Smooth muscle cell (in vitro differentiated cells): ENCODE data around the gene PNLIP. TPM values are rescaled to one million over a fixed set of nuclear protein-coding genes. Genes with fewer than 3 reads are reported as not detected.

Source experiments
- DNase-seq: peaks from one replicate; lab custom pipeline; 2025; ENCODE audit not compliant: unreplicated experiment; lab: John Stamatoyannopoulos, UW
- H2AFZ ChIP-seq: fragments of 200-600 bp; sonication (generic); 2 replicates; pipeline ENCODE4 v1.6.0; 2016; ENCODE audit warnings: antibody characterized with exemption, low read depth, mild to moderate bottlenecking
- H3F3A ChIP-seq: fragments of 200-600 bp; sonication (generic); 2 replicates; pipeline ENCODE4 v1.6.0; 2017; ENCODE audit warnings: antibody characterized with exemption, low read depth
- H3K27ac ChIP-seq: fragments of 200-600 bp; sonication (generic); 2 replicates; pipeline ENCODE4 v1.5.1; 2016; ENCODE audit warnings: low read depth, mild to moderate bottlenecking
- H3K27me3 ChIP-seq: fragments of 200-600 bp; sonication (generic); 2 replicates; pipeline ENCODE4 v1.6.1; 2016; ENCODE audit warnings: low read depth, mild to moderate bottlenecking
- H3K36me3 ChIP-seq: fragments of 200-600 bp; sonication (generic); 2 replicates; pipeline ENCODE4 v1.5.1; 2016; ENCODE audit warnings: low read depth
- H3K4me1 ChIP-seq: fragments of 200-600 bp; sonication (generic); 2 replicates; pipeline ENCODE4 v1.5.1; 2016; ENCODE audit warnings: low read depth
- H3K4me2 ChIP-seq: fragments of 200-600 bp; sonication (generic); 2 replicates; pipeline ENCODE4 v1.6.0; 2016; ENCODE audit warnings: mild to moderate bottlenecking
- H3K4me3 ChIP-seq: fragments of 200-600 bp; sonication (generic); 2 replicates; pipeline ENCODE4 v1.5.1; 2016; ENCODE audit warnings: mild to moderate bottlenecking
- H3K79me2 ChIP-seq: fragments of 200-600 bp; sonication (generic); 2 replicates; pipeline ENCODE4 v1.6.0; 2016; ENCODE audit warnings: low read depth, mild to moderate bottlenecking
- H3K9ac ChIP-seq: fragments of 200-600 bp; sonication (generic); 2 replicates; pipeline ENCODE4 v1.6.0; 2016; ENCODE audit warnings: low read depth
- H3K9me3 ChIP-seq: fragments of 200-600 bp; sonication (generic); replicated peaks from 2 replicates; pipeline ENCODE4 v1.5.1; 2016; ENCODE audit warnings: low read depth
- H4K20me1 ChIP-seq: fragments of 200-600 bp; sonication (generic); 2 replicates; pipeline ENCODE4 v1.6.0; 2016; ENCODE audit warnings: low read depth
- WGBS: methylation state at CpG from one replicate; pipeline ENCODE4 v1.1.7; 2016; ENCODE audit warnings: low lambda C conversion rate; 5-methylcytosine and 5-hydroxymethylcytosine counted together
- polyA plus RNA-seq: library from polyadenylated mRNA; unstranded; fragments of >200 nt; fragmentation: Nextera tagmentation; extraction: Ambion mirVana; gene quantifications from 2 replicates; pipeline ENCODE4 v1.2.1, GENCODE V29; 2016
- total RNA-seq: library from RNA; depleted of rRNA; stranded (reverse); fragments of >200 nt; gene quantifications from 2 replicates; pipeline ENCODE4 v1.2.3, GENCODE V29; 2014
- TF ChIP-seq, protein P1 (sequence below): fragments of 200-600 bp; sonication (generic); IDR thresholded peaks from 2 replicates; pipeline ENCODE4 v1.5.1; 2017; ENCODE audit warnings: borderline replicate concordance, mild to moderate bottlenecking, antibody characterized with exemption; ENCODE audit not compliant: insufficient read depth, poor library complexity, severe bottlenecking

The PNLIP gene
- total and polyA plus RNA-seq, 2 experiments from 2014 or later = not detected

DNA sequence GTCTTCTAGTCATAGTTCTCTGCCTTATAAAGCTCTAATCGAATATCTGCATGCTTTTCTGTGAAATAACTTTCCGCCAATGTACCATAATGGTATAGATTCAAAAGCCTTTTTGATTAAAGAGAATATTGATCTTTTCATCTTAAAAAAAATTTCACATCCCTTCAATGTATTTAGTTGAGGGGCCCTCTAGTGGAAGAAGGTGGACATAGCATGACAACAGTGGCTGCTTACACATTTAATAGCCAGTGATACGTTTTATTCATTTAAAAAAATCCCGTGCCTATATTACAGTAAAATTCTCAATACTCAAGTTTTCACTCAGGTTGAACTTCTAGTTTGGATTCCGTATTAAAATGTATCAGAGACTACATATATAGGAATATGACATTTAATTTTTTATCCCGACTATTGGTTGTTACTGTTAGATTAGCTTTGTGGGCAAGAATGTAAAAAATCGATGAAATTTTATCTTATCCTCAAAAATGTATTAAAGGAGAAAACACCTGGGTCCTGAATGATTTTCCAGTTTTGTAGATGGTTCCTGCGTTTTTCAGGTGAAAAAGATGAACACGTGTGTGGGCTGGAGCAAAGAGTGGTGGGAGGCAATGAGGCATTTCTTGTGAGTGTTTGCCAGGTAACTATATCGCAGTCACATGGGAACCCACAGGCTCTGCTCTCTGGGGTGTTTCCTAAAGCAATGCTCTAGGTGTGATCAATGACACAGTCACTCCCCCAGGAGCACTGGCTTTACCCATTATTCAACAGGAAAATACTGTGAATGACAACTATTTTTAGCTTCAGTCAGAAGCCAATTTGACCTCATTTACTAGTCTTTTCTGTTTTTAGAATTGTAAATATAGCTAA is 24.1 kb upstream of the PNLIP start:
- Histone ChIP-seq H3K27me3 (no peaks in the 10 kb centered on the region), H2AFZ (no peak overlapping the region), H3K4me2 (no peak overlapping the region), H3K36me3 (no peaks in the 10 kb centered on the region), H4K20me1 (no peaks in the 10 kb centered on the region), H3F3A (no peaks in the 10 kb centered on the region), H3K9ac (no peak overlapping the region), H3K9me3 (no peaks in the 10 kb centered on the region), H3K4me1 (no peaks in the 10 kb centered on the region), H3K27ac (no peak overlapping the region), H3K79me2 (no peaks in the 10 kb centered on the region), H3K4me3 (no peak overlapping the region)
- DNase-seq = no peak
- WGBS = 36% methylated on average over 10 of the region's 10 CpGs
- TF ChIP-seq, protein P1, sequence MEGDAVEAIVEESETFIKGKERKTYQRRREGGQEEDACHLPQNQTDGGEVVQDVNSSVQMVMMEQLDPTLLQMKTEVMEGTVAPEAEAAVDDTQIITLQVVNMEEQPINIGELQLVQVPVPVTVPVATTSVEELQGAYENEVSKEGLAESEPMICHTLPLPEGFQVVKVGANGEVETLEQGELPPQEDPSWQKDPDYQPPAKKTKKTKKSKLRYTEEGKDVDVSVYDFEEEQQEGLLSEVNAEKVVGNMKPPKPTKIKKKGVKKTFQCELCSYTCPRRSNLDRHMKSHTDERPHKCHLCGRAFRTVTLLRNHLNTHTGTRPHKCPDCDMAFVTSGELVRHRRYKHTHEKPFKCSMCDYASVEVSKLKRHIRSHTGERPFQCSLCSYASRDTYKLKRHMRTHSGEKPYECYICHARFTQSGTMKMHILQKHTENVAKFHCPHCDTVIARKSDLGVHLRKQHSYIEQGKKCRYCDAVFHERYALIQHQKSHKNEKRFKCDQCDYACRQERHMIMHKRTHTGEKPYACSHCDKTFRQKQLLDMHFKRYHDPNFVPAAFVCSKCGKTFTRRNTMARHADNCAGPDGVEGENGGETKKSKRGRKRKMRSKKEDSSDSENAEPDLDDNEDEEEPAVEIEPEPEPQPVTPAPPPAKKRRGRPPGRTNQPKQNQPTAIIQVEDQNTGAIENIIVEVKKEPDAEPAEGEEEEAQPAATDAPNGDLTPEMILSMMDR = peak; percentile 92

DNA sequence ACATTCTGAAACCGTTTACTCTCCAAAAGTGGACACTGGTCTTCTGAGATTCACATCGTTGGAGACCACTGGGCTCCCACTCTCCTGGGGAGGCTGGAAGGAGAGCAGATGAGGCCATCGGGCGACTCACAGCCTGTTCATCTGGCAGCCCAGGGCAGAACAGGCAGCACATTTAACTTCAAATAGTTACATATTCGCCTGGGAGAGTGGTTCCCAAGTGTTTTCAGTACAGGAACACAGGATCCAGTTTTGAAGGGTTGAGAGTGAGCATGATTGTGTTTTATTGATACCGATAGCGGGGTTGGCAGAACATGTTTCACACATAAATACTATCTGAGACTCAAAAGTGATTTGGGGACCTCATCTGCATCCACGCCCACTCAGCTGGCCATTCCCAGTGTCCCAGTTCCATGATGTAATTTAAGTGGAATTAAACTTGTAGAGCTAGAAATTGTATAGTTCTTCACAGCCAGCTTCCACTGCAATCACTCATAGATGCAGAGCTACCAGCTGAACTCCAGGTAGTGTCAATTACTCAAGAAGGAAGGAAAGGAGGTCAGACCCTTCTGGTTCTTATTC is 22.8 kb upstream of the PNLIP start:
- Histone ChIP-seq H3K4me3 (no peak overlapping the region), H3F3A (no peaks in the 10 kb centered on the region), H2AFZ (no peak overlapping the region), H3K36me3 (no peaks in the 10 kb centered on the region), H3K4me1 (no peaks in the 10 kb centered on the region), H3K9ac (no peak overlapping the region), H3K9me3 (no peaks in the 10 kb centered on the region), H4K20me1 (no peaks in the 10 kb centered on the region), H3K79me2 (no peaks in the 10 kb centered on the region), H3K27me3 (no peaks in the 10 kb centered on the region), H3K4me2 (no peak overlapping the region), H3K27ac (no peak overlapping the region)
- TF ChIP-seq, protein P1 = no peak
- DNase-seq = no peak
- WGBS = 82% methylated on average over 8 of the region's 8 CpGs

- Histone ChIP-seq H3K79me2 (no peaks in the 10 kb centered on the region), H3K9me3 (no peaks in the 10 kb centered on the region), H4K20me1 (no peaks in the 10 kb centered on the region), H3K27ac (no peak overlapping the region), H3K27me3 (no peaks in the 10 kb centered on the region), H3K36me3 (no peaks in the 10 kb centered on the region), H3F3A (no peaks in the 10 kb centered on the region), H3K4me1 (no peaks in the 10 kb centered on the region), H3K9ac (no peak overlapping the region), H3K4me2 (no peak overlapping the region), H3K4me3 (no peak overlapping the region), H2AFZ (no peak overlapping the region)
- no peak for DNase-seq
- TF ChIP-seq, protein P1 = no peak
- WGBS = 90% methylated on average over 3 of the region's 3 CpGs
These were observed 21.0 kb upstream of the PNLIP start for GRCh38 chr10:116524736-116525135.
